GM12892 (cell line): Measurements from ENCODE around the gene ACOT6.
"Not testable (repeated sequence)": the region's sequence is repeated elsewhere in the genome, so short reads cannot be mapped to it uniquely, and the experiment has no call there.

Experiments
- POLR2A ChIP-seq: IDR thresholded peaks from 2 replicates; pipeline ENCODE4 v1.6.1; 2011; ENCODE audit warnings: low read depth, low read length, control low read depth
- POLR2AphosphoS5 ChIP-seq: IDR thresholded peaks from 2 replicates; pipeline ENCODE4 v1.6.1; 2011; ENCODE audit warnings: low read depth, low read length, control low read depth

- TF ChIP-seq POLR2A, POLR2AphosphoS5: not testable (repeated sequence)
Observed at GRCh38 chr14:73573034-73573433, 39.3 kb upstream of the ACOT6 start.
